ENCODE measurements around the gene IRX3.

IRX3 gene

GRCh38 chr16:54290833-54291655 is 4.5 kb upstream of the IRX3 start:
- DNase-seq: no peak

GRCh38 chr16:54289945-54290832 is 3.6 kb upstream of the IRX3 start:
- DNase-seq: no peak

GRCh38 chr16:54289242-54289944 is 2.8 kb upstream of the IRX3 start:
- no peak for DNase-seq

GRCh38 chr16:54288835-54289241 is 2.3 kb upstream of the IRX3 start:
- DNase-seq: no peak

GRCh38 chr16:54288030-54288834 is 1.6 kb upstream of the IRX3 start:
- no peak for DNase-seq

- no peak for DNase-seq
These were observed 793 bp upstream of the IRX3 start for GRCh38 chr16:54287131-54288029.

- no peak for DNase-seq
These were observed 559 bp downstream of the IRX3 start for GRCh38 chr16:54286090-54286365.

- DNase-seq: no peak
These were observed 1.0 kb downstream of the IRX3 start for GRCh38 chr16:54285414-54286089.

GRCh38 chr16:54284931-54285413 is 1.6 kb downstream of the IRX3 start:
- no peak for DNase-seq

- peak; percentile 30 for DNase-seq
These were observed 2.2 kb downstream of the IRX3 start for GRCh38 chr16:54284319-54284930.

- no peak for DNase-seq
These were observed 2.8 kb downstream of the IRX3 start for GRCh38 chr16:54283725-54284318.

- no peak for DNase-seq
These were observed 3.5 kb downstream of the IRX3 start for GRCh38 chr16:54282928-54283724.

- no peak for DNase-seq
These were observed 4.2 kb downstream of the IRX3 start for GRCh38 chr16:54282202-54282927.

GRCh38 chr16:54281535-54282201 is 4.9 kb downstream of the IRX3 start:
- DNase-seq: no peak

GRCh38 chr16:54280751-54281150 is 5.8 kb downstream of the IRX3 start:
- no peak for DNase-seq

- DNase-seq: no peak
These were observed 8.5 kb downstream of the IRX3 start for GRCh38 chr16:54277845-54278703.

- no peak for DNase-seq
These were observed 10.6 kb downstream of the IRX3 start for GRCh38 chr16:54275956-54276355.

Measured in NCI-H510A treated with DMSO at 0.1 percent for 48 hours (cell line).